Measurements from ENCODE around the gene INHBB.
"Not testable (repeated sequence)": the region's sequence is repeated elsewhere in the genome, so short reads cannot be mapped to it uniquely, and the experiment has no call there.

Gene INHBB

DNA sequence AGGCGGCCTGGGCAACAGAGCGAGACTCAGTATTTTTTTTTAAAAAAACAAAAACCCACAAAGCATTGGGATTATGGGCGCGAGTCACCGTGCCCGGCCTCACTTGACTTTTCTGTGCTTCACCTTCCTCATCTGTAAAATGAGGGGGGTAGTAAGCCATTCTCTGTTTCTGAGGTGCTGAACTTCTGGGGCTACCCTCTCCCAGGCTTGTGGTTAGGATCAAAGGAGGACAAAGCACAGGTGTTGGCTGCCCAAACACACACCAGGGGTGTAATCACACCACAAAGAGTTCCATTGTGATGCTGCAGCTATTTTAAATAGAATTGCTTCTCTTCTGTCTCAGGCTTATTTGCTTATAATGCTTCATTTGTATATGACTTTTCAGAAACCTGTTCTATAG lies 35.8 kb upstream of the INHBB start:
- peak overlapping the region; percentile 20; the same call in 1 of the 2 replicates for H2AFZ ChIP-seq (ENCODE audit: low read length)
- peak overlapping the region; percentile 73 for H3K27ac ChIP-seq (ENCODE audit: low read length)
- no peaks in the 10 kb centered on the region for H3K36me3 ChIP-seq (replicated peaks; ENCODE audit: insufficient read depth, low read length)
- peaks cover 17% of the 10 kb centered on the region for H3F3A ChIP-seq (ENCODE audit: insufficient read depth, low read length)
- H3K4me1 ChIP-seq (ENCODE audit: low read length): peaks cover 18% of the 10 kb centered on the region
- no peaks in the 10 kb centered on the region for H3K9me2 ChIP-seq (replicated peaks; ENCODE audit: insufficient read depth, low read length)
- no peak overlapping the region for H3K4me3 ChIP-seq (ENCODE audit: low read length)
- no peaks in the 10 kb centered on the region for H3K9me3 ChIP-seq (replicated peaks; ENCODE audit: insufficient read depth, low read length)
- H3K9ac ChIP-seq (ENCODE audit: low read length): peak overlapping the region; percentile 33; the same call in 1 of the 2 replicates
- peak overlapping the region; percentile 46; the same call in 1 of the 2 replicates for H3K4me2 ChIP-seq (ENCODE audit: low read depth, low read length)
- DNase-seq: peak; percentile 92
- no peaks in the 10 kb centered on the region for H4K20me1 ChIP-seq (ENCODE audit: insufficient read depth, low read length)
- no peaks in the 10 kb centered on the region for H3K27me3 ChIP-seq (replicated peaks; ENCODE audit: insufficient read depth, low read length)
- TF ChIP-seq EZH2 (optimal IDR thresholded peaks at IDR 0.05; ENCODE audit: low read depth, low read length) (no peak), EZH2phosphoT487 (IDR thresholded peaks at IDR 0.05; ENCODE audit: low read length) (no peak)
- TF ChIP-seq, protein P1, sequence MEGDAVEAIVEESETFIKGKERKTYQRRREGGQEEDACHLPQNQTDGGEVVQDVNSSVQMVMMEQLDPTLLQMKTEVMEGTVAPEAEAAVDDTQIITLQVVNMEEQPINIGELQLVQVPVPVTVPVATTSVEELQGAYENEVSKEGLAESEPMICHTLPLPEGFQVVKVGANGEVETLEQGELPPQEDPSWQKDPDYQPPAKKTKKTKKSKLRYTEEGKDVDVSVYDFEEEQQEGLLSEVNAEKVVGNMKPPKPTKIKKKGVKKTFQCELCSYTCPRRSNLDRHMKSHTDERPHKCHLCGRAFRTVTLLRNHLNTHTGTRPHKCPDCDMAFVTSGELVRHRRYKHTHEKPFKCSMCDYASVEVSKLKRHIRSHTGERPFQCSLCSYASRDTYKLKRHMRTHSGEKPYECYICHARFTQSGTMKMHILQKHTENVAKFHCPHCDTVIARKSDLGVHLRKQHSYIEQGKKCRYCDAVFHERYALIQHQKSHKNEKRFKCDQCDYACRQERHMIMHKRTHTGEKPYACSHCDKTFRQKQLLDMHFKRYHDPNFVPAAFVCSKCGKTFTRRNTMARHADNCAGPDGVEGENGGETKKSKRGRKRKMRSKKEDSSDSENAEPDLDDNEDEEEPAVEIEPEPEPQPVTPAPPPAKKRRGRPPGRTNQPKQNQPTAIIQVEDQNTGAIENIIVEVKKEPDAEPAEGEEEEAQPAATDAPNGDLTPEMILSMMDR (IDR thresholded peaks at IDR 0.05; ENCODE audit: low read length): no peak
- no peaks in the 10 kb centered on the region for H3K79me2 ChIP-seq (ENCODE audit: low read length)

DNA sequence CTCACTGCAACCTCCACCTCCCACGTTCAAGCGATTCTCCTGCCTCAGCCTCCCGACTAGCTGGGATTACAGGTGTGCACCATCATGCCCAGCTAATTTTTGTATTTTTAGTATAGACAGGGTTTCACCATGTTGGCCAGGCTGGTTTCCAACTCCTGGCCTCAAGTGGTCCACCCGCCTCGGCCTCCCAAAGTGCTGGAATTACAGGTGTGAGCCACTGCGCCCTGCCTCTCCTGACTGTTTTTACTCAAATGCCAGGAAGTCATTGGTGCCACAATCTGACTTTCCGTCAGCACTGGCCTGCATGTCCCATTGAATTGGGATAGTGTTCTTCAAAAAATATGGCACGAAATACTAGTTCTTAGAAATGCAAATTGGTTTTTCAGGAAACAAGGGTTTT lies 35.1 kb upstream of the INHBB start:
- peaks cover 18% of the 10 kb centered on the region for H3K4me1 ChIP-seq (ENCODE audit: low read length)
- H4K20me1 ChIP-seq (ENCODE audit: insufficient read depth, low read length); H3K27me3 ChIP-seq (replicated peaks; ENCODE audit: insufficient read depth, low read length); H3K9ac ChIP-seq (ENCODE audit: low read length); DNase-seq; H3K4me3 ChIP-seq (ENCODE audit: low read length); H3K9me3 ChIP-seq (replicated peaks; ENCODE audit: insufficient read depth, low read length); H2AFZ ChIP-seq (ENCODE audit: low read length); H3K9me2 ChIP-seq (replicated peaks; ENCODE audit: insufficient read depth, low read length); H3K36me3 ChIP-seq (replicated peaks; ENCODE audit: insufficient read depth, low read length); H3K79me2 ChIP-seq (ENCODE audit: low read length): not testable (repeated sequence)
- H3F3A ChIP-seq (ENCODE audit: insufficient read depth, low read length): peaks cover 17% of the 10 kb centered on the region
- H3K4me2 ChIP-seq (ENCODE audit: low read depth, low read length): peak overlapping the region; percentile 46; the same call in 1 of the 2 replicates
- peak overlapping the region; percentile 73; the same call in 1 of the 2 replicates for H3K27ac ChIP-seq (ENCODE audit: low read length)

DNA sequence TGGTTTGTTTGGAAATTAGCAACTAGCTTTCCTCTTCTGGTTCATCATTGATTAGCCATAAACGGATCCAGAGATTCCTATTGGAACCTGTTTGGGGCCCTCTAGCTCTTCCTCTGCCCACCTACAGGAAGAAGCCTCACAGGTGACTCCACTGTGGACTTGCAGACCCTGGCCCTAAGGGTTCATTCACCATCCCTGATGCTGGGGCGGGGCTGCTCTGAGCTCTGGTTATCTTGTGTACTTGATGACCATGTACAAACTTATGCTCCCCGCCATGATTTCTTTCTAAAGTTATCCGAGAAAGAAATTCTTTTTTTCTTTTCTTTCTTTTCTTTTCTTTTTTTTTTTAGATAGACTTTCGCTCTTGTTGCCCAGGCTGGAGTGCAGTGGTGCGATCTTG lies 33.9 kb upstream of the INHBB start:
- no peak overlapping the region for H3K27ac ChIP-seq (ENCODE audit: low read length)
- H2AFZ ChIP-seq (ENCODE audit: low read length): no peak overlapping the region
- DNase-seq: no peak
- peaks cover 18% of the 10 kb centered on the region for H3K4me1 ChIP-seq (ENCODE audit: low read length)
- H3K9me3 ChIP-seq (replicated peaks; ENCODE audit: insufficient read depth, low read length): no peaks in the 10 kb centered on the region
- no peak overlapping the region for H3K9ac ChIP-seq (ENCODE audit: low read length)
- no peaks in the 10 kb centered on the region for H4K20me1 ChIP-seq (ENCODE audit: insufficient read depth, low read length)
- H3K9me2 ChIP-seq (replicated peaks; ENCODE audit: insufficient read depth, low read length): no peaks in the 10 kb centered on the region
- no peaks in the 10 kb centered on the region for H3K27me3 ChIP-seq (replicated peaks; ENCODE audit: insufficient read depth, low read length)
- no peaks in the 10 kb centered on the region for H3K79me2 ChIP-seq (ENCODE audit: low read length)
- no peak overlapping the region for H3K4me2 ChIP-seq (ENCODE audit: low read depth, low read length)
- no peak overlapping the region for H3K4me3 ChIP-seq (ENCODE audit: low read length)
- TF ChIP-seq EZH2phosphoT487 (IDR thresholded peaks at IDR 0.05; ENCODE audit: low read length) (no peak), EZH2 (optimal IDR thresholded peaks at IDR 0.05; ENCODE audit: low read depth, low read length) (no peak)
- TF ChIP-seq, protein P1 (IDR thresholded peaks at IDR 0.05; ENCODE audit: low read length): no peak
- no peaks in the 10 kb centered on the region for H3K36me3 ChIP-seq (replicated peaks; ENCODE audit: insufficient read depth, low read length)
- peaks cover 17% of the 10 kb centered on the region for H3F3A ChIP-seq (ENCODE audit: insufficient read depth, low read length)

DNA sequence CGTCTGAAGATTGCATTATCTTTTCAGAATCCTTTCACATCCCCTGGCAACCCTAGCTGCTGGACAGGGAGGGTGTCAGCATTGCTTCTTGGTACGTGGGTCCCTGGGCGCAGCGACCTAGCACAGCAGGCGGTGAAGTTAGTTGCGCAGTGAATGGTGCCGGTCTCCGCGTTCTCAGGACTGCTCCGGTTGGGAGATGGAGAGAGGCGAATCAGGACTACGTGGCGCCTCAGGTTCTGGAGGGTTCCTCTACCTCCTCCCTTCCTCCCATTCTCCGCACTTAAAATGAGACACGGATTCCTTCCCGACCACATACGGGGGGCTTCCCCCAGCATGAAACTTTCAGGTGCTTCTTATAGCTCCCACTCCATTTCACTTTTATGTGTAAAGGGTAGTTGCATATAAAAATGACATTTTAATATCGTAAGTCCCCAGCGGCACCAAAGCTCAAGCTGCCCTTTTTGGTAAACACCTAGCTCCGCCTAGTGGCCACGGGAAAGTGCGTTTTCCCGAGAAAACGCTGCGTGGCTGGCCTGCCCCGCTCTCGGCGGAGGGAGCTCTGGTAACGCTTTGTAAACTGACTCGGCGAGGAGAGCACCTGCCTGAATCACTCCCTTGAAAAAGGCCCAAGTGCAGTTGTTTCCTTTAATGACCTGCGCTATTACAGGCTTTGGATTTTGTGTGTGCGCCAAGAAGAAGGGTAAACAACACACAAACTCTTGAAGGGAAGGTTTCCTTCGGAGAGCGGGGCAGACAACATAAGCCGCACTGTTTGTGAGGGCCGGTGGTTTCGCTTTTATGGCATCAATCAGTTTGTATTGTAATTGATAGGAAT lies 32.9 kb upstream of the INHBB start:
- no peaks in the 10 kb centered on the region for H3K79me2 ChIP-seq (ENCODE audit: low read length)
- H3K36me3 ChIP-seq (replicated peaks; ENCODE audit: insufficient read depth, low read length): no peaks in the 10 kb centered on the region
- TF ChIP-seq EZH2phosphoT487 (IDR thresholded peaks at IDR 0.05; ENCODE audit: low read length) (no peak), EZH2 (optimal IDR thresholded peaks at IDR 0.05; ENCODE audit: low read depth, low read length) (no peak)
- TF ChIP-seq, protein P1 (IDR thresholded peaks at IDR 0.05; ENCODE audit: low read length): peak; percentile 96
- H3K9me2 ChIP-seq (replicated peaks; ENCODE audit: insufficient read depth, low read length): no peaks in the 10 kb centered on the region
- H3F3A ChIP-seq (ENCODE audit: insufficient read depth, low read length): peaks cover 17% of the 10 kb centered on the region
- H3K9me3 ChIP-seq (replicated peaks; ENCODE audit: insufficient read depth, low read length): no peaks in the 10 kb centered on the region
- H3K27me3 ChIP-seq (replicated peaks; ENCODE audit: insufficient read depth, low read length): no peaks in the 10 kb centered on the region; the same call in 1 of the 2 replicates
- peak overlapping the region; percentile 45 for H3K4me3 ChIP-seq (ENCODE audit: low read length)
- DNase-seq: peak; percentile 87
- no peaks in the 10 kb centered on the region for H4K20me1 ChIP-seq (ENCODE audit: insufficient read depth, low read length)
- H2AFZ ChIP-seq (ENCODE audit: low read length): peak overlapping the region; percentile 64
- no peak overlapping the region for H3K27ac ChIP-seq (ENCODE audit: low read length)
- peaks cover 18% of the 10 kb centered on the region for H3K4me1 ChIP-seq (ENCODE audit: low read length)
- peak overlapping the region; percentile 67 for H3K4me2 ChIP-seq (ENCODE audit: low read depth, low read length)
- H3K9ac ChIP-seq (ENCODE audit: low read length): peak overlapping the region; percentile 28; the same call in 1 of the 2 replicates
